ENCODE measurements around the gene NYAP1.

NYAP1 gene

GRCh38 chr7:100486753-100487446 lies 3.2 kb downstream of the NYAP1 start:
- Histone ChIP-seq H3K4me2 (ENCODE audit: low read depth, low read length, poor library complexity, severe bottlenecking) (no peak overlapping the region), H3K27me3 (ENCODE audit: low read length) (no peaks in the 10 kb centered on the region), H3F3A (ENCODE audit: insufficient read depth) (no peaks in the 10 kb centered on the region), H3K9me3 (ENCODE audit: insufficient read depth, low read length) (no peaks in the 10 kb centered on the region), H4K20me1 (ENCODE audit: low read depth, low read length) (no peaks in the 10 kb centered on the region), H2AFZ (ENCODE audit: low read depth, low read length, severe bottlenecking) (no peak overlapping the region), H3K36me3 (ENCODE audit: low read length) (no peaks in the 10 kb centered on the region), H3K9me2 (replicated peaks; ENCODE audit: insufficient read depth, low read length) (no peaks in the 10 kb centered on the region), H3K79me2 (ENCODE audit: insufficient read depth, low read length) (no peaks in the 10 kb centered on the region), H3K27ac (ENCODE audit: low read depth, low read length) (no peak overlapping the region), H3K4me3 (ENCODE audit: insufficient read depth, low read length, poor library complexity, severe bottlenecking) (no peak overlapping the region), H3K9ac (ENCODE audit: low read length) (no peak overlapping the region)
- TF ChIP-seq, protein P1, sequence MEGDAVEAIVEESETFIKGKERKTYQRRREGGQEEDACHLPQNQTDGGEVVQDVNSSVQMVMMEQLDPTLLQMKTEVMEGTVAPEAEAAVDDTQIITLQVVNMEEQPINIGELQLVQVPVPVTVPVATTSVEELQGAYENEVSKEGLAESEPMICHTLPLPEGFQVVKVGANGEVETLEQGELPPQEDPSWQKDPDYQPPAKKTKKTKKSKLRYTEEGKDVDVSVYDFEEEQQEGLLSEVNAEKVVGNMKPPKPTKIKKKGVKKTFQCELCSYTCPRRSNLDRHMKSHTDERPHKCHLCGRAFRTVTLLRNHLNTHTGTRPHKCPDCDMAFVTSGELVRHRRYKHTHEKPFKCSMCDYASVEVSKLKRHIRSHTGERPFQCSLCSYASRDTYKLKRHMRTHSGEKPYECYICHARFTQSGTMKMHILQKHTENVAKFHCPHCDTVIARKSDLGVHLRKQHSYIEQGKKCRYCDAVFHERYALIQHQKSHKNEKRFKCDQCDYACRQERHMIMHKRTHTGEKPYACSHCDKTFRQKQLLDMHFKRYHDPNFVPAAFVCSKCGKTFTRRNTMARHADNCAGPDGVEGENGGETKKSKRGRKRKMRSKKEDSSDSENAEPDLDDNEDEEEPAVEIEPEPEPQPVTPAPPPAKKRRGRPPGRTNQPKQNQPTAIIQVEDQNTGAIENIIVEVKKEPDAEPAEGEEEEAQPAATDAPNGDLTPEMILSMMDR (IDR thresholded peaks at IDR 0.05; ENCODE audit: insufficient read depth, low read length, poor library complexity, severe bottlenecking) = no peak
- TF ChIP-seq EZH2phosphoT487 (conservative IDR thresholded peaks at IDR 0.05; ENCODE audit: low read length) = no peak

DNA sequence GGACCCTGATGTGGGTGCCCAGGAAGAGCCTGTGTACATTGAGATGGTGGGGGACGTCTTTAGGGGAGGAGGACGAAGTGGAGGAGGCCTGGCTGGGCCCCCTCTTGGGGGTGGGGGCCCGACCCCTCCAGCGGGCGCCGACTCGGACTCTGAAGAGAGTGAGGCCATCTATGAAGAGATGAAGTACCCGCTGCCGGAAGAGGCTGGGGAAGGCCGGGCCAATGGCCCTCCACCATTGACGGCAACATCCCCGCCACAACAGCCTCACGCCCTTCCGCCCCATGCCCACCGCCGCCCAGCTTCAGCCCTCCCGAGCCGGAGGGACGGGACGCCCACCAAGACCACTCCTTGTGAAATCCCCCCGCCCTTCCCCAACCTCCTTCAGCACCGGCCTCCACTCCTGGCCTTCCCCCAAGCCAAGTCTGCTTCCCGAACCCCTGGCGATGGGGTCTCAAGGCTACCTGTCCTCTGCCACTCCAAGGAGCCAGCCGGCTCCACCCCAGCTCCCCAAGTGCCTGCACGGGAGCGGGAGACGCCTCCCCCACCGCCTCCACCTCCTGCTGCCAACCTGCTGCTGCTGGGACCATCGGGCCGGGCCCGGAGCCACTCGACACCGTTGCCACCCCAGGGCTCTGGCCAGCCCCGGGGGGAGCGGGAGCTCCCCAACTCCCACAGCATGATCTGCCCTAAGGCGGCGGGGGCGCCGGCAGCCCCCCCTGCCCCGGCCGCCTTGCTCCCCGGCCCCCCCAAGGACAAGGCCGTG lies 4.8 kb downstream of the NYAP1 start:
- Histone ChIP-seq H3K27ac (ENCODE audit: low read depth, low read length) (no peak overlapping the region), H3K4me3 (ENCODE audit: insufficient read depth, low read length, poor library complexity, severe bottlenecking) (no peak overlapping the region), H3K9me2 (replicated peaks; ENCODE audit: insufficient read depth, low read length) (no peaks in the 10 kb centered on the region), H3K9ac (ENCODE audit: low read length) (no peak overlapping the region), H3F3A (ENCODE audit: insufficient read depth) (no peaks in the 10 kb centered on the region), H4K20me1 (ENCODE audit: low read depth, low read length) (no peaks in the 10 kb centered on the region), H2AFZ (ENCODE audit: low read depth, low read length, severe bottlenecking) (no peak overlapping the region), H3K36me3 (ENCODE audit: low read length) (no peaks in the 10 kb centered on the region), H3K9me3 (ENCODE audit: insufficient read depth, low read length) (no peaks in the 10 kb centered on the region), H3K4me2 (ENCODE audit: low read depth, low read length, poor library complexity, severe bottlenecking) (no peak overlapping the region), H3K27me3 (ENCODE audit: low read length) (no peaks in the 10 kb centered on the region), H3K79me2 (ENCODE audit: insufficient read depth, low read length) (no peaks in the 10 kb centered on the region)
- no peak for TF ChIP-seq EZH2phosphoT487 (conservative IDR thresholded peaks at IDR 0.05; ENCODE audit: low read length)
- TF ChIP-seq, protein P1 (IDR thresholded peaks at IDR 0.05; ENCODE audit: insufficient read depth, low read length, poor library complexity, severe bottlenecking) = no peak

DNA sequence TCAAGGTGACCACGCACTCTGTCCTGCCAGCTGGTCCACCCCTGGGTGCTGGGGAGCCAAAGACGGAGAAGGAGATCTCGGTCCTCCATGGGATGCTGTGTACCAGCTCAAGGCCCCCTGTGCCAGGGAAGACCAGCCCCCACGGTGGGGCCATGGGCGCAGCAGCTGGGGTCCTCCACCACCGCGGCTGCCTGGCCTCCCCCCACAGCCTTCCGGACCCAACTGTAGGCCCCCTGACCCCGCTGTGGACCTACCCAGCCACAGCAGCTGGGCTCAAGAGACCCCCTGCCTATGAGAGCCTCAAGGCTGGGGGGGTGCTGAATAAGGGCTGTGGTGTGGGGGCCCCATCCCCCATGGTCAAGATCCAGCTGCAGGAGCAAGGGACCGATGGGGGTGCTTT lies 5.4 kb downstream of the NYAP1 start:
- H3K27me3 ChIP-seq (ENCODE audit: low read length) = no peaks in the 10 kb centered on the region
- TF ChIP-seq, protein P1 (IDR thresholded peaks at IDR 0.05; ENCODE audit: insufficient read depth, low read length, poor library complexity, severe bottlenecking) = no peak
- no peak for TF ChIP-seq EZH2phosphoT487 (conservative IDR thresholded peaks at IDR 0.05; ENCODE audit: low read length)
- no peak overlapping the region for H2AFZ ChIP-seq (ENCODE audit: low read depth, low read length, severe bottlenecking)
- H3K9me3 ChIP-seq (ENCODE audit: insufficient read depth, low read length) = no peaks in the 10 kb centered on the region
- no peak overlapping the region for H3K27ac ChIP-seq (ENCODE audit: low read depth, low read length)
- H3K79me2 ChIP-seq (ENCODE audit: insufficient read depth, low read length) = no peaks in the 10 kb centered on the region
- no peaks in the 10 kb centered on the region for H4K20me1 ChIP-seq (ENCODE audit: low read depth, low read length)
- no peak overlapping the region for H3K4me2 ChIP-seq (ENCODE audit: low read depth, low read length, poor library complexity, severe bottlenecking)
- H3F3A ChIP-seq (ENCODE audit: insufficient read depth) = no peaks in the 10 kb centered on the region
- no peaks in the 10 kb centered on the region for H3K9me2 ChIP-seq (replicated peaks; ENCODE audit: insufficient read depth, low read length)
- H3K9ac ChIP-seq (ENCODE audit: low read length) = no peak overlapping the region
- no peak overlapping the region for H3K4me3 ChIP-seq (ENCODE audit: insufficient read depth, low read length, poor library complexity, severe bottlenecking)
- no peaks in the 10 kb centered on the region for H3K36me3 ChIP-seq (ENCODE audit: low read length)

Measured in SU-DHL-6 (cell line).